Lower leg skin (tissue), 3 donors: ENCODE results near the gene CDK16.

Experiments used
- CTCF ChIP-seq, 3 donors: fragments of 450-650 bp; IDR thresholded peaks; one replicate each; pipeline ENCODE4 v1.5.1; 2016; ENCODE audit warnings: antibody characterized with exemption in 3 of 3, mild to moderate bottlenecking in 3 of 3, moderate library complexity in 2 of 3
- POLR2A ChIP-seq, 2 donors: fragments of 450-650 bp; IDR thresholded peaks; one replicate each; pipeline ENCODE4 v1.6.1; 2016 to 2017; ENCODE audit warnings: antibody characterized with exemption in 2 of 2, mild to moderate bottlenecking in 1 of 2, moderate library complexity in 1 of 2

GRCh38 chrX:47273011-47273730 is 54.7 kb downstream of the CDK16 start:
- no peak for TF ChIP-seq CTCF (IDR thresholded peaks at IDR 0.05)
- no peak for TF ChIP-seq POLR2A (IDR thresholded peaks at IDR 0.05)
